ENCODE measurements around the gene SPATA33.

Gene SPATA33

GRCh38 chr16:89623511-89624261 is 34.0 kb upstream of the SPATA33 start:
- H2AFZ ChIP-seq (ENCODE audit: low read depth, low read length): no peak overlapping the region
- H3K9ac ChIP-seq (ENCODE audit: low read length): no peak overlapping the region

GRCh38 chr16:89624777-89625761 is 32.6 kb upstream of the SPATA33 start:
- Histone ChIP-seq H3K27ac (ENCODE audit: low read length) (no peak overlapping the region), H2AFZ (ENCODE audit: low read depth, low read length) (no peak overlapping the region), H3K4me3 (ENCODE audit: low read length) (no peak overlapping the region), H3K27me3 (ENCODE audit: low read depth, low read length) (no peaks in the 10 kb centered on the region), H3K9me3 (ENCODE audit: insufficient read depth, low read length) (no peaks in the 10 kb centered on the region), H3K4me2 (ENCODE audit: low read length) (no peak overlapping the region), H3K79me2 (ENCODE audit: low read length) (no peaks in the 10 kb centered on the region), H3K9ac (ENCODE audit: low read length) (no peak overlapping the region), H3K36me3 (replicated peaks; ENCODE audit: low read depth, low read length) (no peaks in the 10 kb centered on the region), H3K4me1 (ENCODE audit: low read length) (no peaks in the 10 kb centered on the region), H4K20me1 (ENCODE audit: insufficient read depth, low read length) (no peaks in the 10 kb centered on the region)
- TF ChIP-seq EZH2phosphoT487 (IDR thresholded peaks at IDR 0.05; ENCODE audit: low read depth) (no peak), CTCF (IDR thresholded peaks at IDR 0.05; ENCODE audit: low read depth, low read length) (no peak)

More at GRCh38 chr16:89623511-89624261, 34.0 kb upstream of the SPATA33 start:
- Histone ChIP-seq H3K27me3 (ENCODE audit: low read depth, low read length) (no peaks in the 10 kb centered on the region), H3K36me3 (replicated peaks; ENCODE audit: low read depth, low read length) (no peaks in the 10 kb centered on the region), H3K4me1 (ENCODE audit: low read length) (no peaks in the 10 kb centered on the region), H3K9me3 (ENCODE audit: insufficient read depth, low read length) (no peaks in the 10 kb centered on the region), H3K4me2 (ENCODE audit: low read length) (no peak overlapping the region), H3K79me2 (ENCODE audit: low read length) (no peaks in the 10 kb centered on the region), H3K27ac (ENCODE audit: low read length) (no peak overlapping the region), H3K4me3 (ENCODE audit: low read length) (no peak overlapping the region), H4K20me1 (ENCODE audit: insufficient read depth, low read length) (no peaks in the 10 kb centered on the region)
- TF ChIP-seq EZH2phosphoT487 (IDR thresholded peaks at IDR 0.05; ENCODE audit: low read depth) (no peak), CTCF (IDR thresholded peaks at IDR 0.05; ENCODE audit: low read depth, low read length) (no peak)

- H2AFZ ChIP-seq (ENCODE audit: low read depth, low read length): no peak overlapping the region
- no peak overlapping the region for H3K9ac ChIP-seq (ENCODE audit: low read length)
- H3K27me3 ChIP-seq (ENCODE audit: low read depth, low read length): peaks cover 5% of the 10 kb centered on the region; the same call in 1 of the 2 replicates
- H3K4me2 ChIP-seq (ENCODE audit: low read length): no peak overlapping the region
- H3K36me3 ChIP-seq (replicated peaks; ENCODE audit: low read depth, low read length): no peaks in the 10 kb centered on the region
- H3K9me3 ChIP-seq (ENCODE audit: insufficient read depth, low read length): no peaks in the 10 kb centered on the region
- H4K20me1 ChIP-seq (ENCODE audit: insufficient read depth, low read length): no peaks in the 10 kb centered on the region
- H3K27ac ChIP-seq (ENCODE audit: low read length): no peak overlapping the region
- no peak overlapping the region for H3K4me3 ChIP-seq (ENCODE audit: low read length)
- H3K4me1 ChIP-seq (ENCODE audit: low read length): no peaks in the 10 kb centered on the region
- no peak for TF ChIP-seq CTCF (IDR thresholded peaks at IDR 0.05; ENCODE audit: low read depth, low read length)
- TF ChIP-seq EZH2phosphoT487 (IDR thresholded peaks at IDR 0.05; ENCODE audit: low read depth): no peak
- H3K79me2 ChIP-seq (ENCODE audit: low read length): no peaks in the 10 kb centered on the region
Measured at GRCh38 chr16:89629827-89630610, 27.6 kb upstream of the SPATA33 start.

Measured in OCI-LY3 (cell line).